ENCODE measurements around the gene NRXN3. TPM values are rescaled to one million over a fixed set of nuclear protein-coding genes. Genes with fewer than 3 reads are reported as not detected.

The NRXN3 gene
- total RNA-seq, 2 experiments from 2014 or later: not detected

DNA sequence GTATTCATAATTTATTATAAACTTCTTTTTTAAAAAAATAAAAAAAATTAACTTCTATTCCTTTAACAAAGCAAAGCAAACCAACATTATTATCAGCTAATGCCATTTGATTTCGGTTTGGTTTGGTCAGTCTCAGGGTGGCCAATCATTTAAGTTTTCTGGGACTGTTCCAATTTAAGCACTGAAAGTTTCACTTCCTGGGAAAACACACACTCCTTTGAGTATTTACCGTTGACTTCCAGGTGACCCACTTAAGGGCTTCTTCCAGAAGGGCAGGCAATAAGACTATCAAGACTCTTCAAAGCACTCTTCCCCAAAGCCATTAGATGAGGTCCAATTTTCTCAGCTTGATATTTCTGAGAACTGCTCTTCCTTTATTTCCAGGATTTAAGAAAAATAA, 1187.1 kb downstream of the NRXN3 start:
- Histone ChIP-seq H3K4me1 (ENCODE audit: insufficient read depth, low read length, poor library complexity, severe bottlenecking) (no peaks in the 10 kb centered on the region), H2AFZ (ENCODE audit: low read length) (no peak overlapping the region), H3K27ac (ENCODE audit: low read depth, low read length, poor library complexity, severe bottlenecking) (no peak overlapping the region), H3K79me2 (ENCODE audit: insufficient read depth, low read depth, low read length) (no peaks in the 10 kb centered on the region), H3K4me3 (ENCODE audit: low read depth, low read length, poor library complexity, severe bottlenecking) (no peak overlapping the region), H4K20me1 (ENCODE audit: insufficient read depth, low read length) (no peaks in the 10 kb centered on the region), H3K36me3 (ENCODE audit: insufficient read depth, low read length) (no peaks in the 10 kb centered on the region), H3K4me2 (ENCODE audit: low read length) (no peak overlapping the region), H3K9me3 (ENCODE audit: low read length) (no peaks in the 10 kb centered on the region), H3K9me2 (ENCODE audit: insufficient read depth, low read length) (no peaks in the 10 kb centered on the region)
- intact Hi-C loops (cut with micrococcal nuclease; ENCODE audit: unreplicated experiment): no loop called here
- ChIA-PET CTCF (ENCODE audit: unreplicated experiment) (no interaction called here), POLR2A (no interaction called here)
- TF ChIP-seq, protein P1, sequence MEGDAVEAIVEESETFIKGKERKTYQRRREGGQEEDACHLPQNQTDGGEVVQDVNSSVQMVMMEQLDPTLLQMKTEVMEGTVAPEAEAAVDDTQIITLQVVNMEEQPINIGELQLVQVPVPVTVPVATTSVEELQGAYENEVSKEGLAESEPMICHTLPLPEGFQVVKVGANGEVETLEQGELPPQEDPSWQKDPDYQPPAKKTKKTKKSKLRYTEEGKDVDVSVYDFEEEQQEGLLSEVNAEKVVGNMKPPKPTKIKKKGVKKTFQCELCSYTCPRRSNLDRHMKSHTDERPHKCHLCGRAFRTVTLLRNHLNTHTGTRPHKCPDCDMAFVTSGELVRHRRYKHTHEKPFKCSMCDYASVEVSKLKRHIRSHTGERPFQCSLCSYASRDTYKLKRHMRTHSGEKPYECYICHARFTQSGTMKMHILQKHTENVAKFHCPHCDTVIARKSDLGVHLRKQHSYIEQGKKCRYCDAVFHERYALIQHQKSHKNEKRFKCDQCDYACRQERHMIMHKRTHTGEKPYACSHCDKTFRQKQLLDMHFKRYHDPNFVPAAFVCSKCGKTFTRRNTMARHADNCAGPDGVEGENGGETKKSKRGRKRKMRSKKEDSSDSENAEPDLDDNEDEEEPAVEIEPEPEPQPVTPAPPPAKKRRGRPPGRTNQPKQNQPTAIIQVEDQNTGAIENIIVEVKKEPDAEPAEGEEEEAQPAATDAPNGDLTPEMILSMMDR (conservative IDR thresholded peaks at IDR 0.05; ENCODE audit: low read length): no peak
- TF ChIP-seq EZH2phosphoT487 (IDR thresholded peaks at IDR 0.05; ENCODE audit: borderline replicate concordance, low read depth, low read length): no peak
- DNase-seq (ENCODE audit: low spot score): no peak
- BruUV-seq (replicated peaks): no TSS peak

DNA sequence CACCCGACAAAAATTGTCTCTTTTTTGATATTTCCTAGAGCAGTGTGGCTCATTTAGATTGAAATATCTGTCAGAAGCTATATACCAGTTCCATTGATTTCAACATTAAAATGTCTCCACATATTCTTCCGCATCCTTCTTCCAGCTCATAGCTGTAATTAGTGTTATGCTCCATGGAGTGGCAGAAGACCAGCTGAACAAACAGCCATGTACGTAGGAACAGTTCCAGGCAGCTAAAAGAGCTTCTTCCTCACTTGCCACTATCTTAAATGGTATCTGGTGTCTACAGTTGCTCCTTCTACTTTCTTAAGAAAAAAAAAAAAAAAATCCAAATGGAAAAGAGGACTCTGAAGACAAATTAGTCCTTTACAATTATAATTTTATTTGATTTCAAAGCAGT, 1193.1 kb downstream of the NRXN3 start:
- Histone ChIP-seq H4K20me1 (ENCODE audit: insufficient read depth, low read length) (no peaks in the 10 kb centered on the region), H2AFZ (ENCODE audit: low read length) (no peak overlapping the region), H3K9me2 (ENCODE audit: insufficient read depth, low read length) (no peaks in the 10 kb centered on the region), H3K79me2 (ENCODE audit: insufficient read depth, low read depth, low read length) (no peaks in the 10 kb centered on the region), H3K4me2 (ENCODE audit: low read length) (no peak overlapping the region), H3K9me3 (ENCODE audit: low read length) (no peaks in the 10 kb centered on the region), H3K36me3 (ENCODE audit: insufficient read depth, low read length) (no peaks in the 10 kb centered on the region), H3K4me1 (ENCODE audit: insufficient read depth, low read length, poor library complexity, severe bottlenecking) (no peaks in the 10 kb centered on the region), H3K4me3 (ENCODE audit: low read depth, low read length, poor library complexity, severe bottlenecking) (no peak overlapping the region), H3K27ac (ENCODE audit: low read depth, low read length, poor library complexity, severe bottlenecking) (no peak overlapping the region)
- BruUV-seq (replicated peaks): no TSS peak
- TF ChIP-seq, protein P1 (conservative IDR thresholded peaks at IDR 0.05; ENCODE audit: low read length): no peak
- no peak for TF ChIP-seq EZH2phosphoT487 (IDR thresholded peaks at IDR 0.05; ENCODE audit: borderline replicate concordance, low read depth, low read length)
- ChIA-PET CTCF (ENCODE audit: unreplicated experiment) (no interaction called here), POLR2A (interaction anchor here (0.9 kb wide), 1 partner anchor 10 kb away, joined by 4 read pairs; no protein-coding TSS in a partner anchor)
- no peak for DNase-seq (ENCODE audit: low spot score)
- intact Hi-C loops (cut with micrococcal nuclease; ENCODE audit: unreplicated experiment): no loop called here

DNA sequence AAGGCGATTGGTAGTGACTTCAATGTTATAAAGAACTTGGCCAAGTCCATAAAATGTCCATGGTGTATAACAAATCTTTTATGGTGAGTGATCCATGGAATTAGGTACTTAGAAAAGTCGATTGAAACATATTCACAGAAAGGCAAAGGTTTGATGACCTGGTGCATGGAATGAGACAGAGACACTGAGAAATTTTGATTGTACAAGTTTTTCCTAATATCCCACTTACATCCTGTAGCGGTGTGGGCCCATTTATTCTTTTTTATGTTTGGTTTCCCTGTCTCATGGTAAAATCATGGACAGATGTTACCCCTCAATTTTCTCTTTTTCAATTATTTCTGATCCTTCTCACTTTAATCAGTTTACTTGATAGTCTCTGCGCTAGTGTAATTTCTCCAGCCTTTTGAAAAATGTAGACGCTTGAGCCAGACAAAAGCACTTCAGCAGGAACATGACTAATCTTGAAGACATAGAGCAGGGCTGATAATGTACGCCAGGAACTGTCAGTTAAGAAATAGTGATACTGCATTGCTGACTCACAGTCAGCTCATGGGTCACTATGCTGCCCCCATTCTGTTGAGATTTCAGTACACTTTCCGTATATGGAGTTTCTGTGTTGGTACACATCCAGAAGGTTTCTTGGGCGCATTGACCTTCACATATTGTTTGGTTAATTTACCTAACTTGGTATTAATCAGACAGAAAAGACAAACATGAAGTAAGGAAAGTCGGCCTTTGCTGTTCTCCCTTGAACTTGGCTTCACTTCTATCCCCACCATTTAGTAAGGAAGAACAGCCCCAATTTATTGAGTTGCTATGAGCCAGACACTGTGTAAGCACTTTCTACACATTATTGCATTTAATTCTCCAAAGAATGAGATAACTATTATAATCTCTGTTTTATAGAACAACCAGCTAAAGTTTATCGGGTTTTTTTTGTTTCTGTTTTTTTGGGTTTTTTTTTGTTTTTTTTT, 1199.5 kb downstream of the NRXN3 start:
- TF ChIP-seq, protein P1 (conservative IDR thresholded peaks at IDR 0.05; ENCODE audit: low read length): no peak
- TF ChIP-seq EZH2phosphoT487 (IDR thresholded peaks at IDR 0.05; ENCODE audit: borderline replicate concordance, low read depth, low read length): no peak
- H3K36me3 ChIP-seq (ENCODE audit: insufficient read depth, low read length): no peaks in the 10 kb centered on the region
- H3K4me3 ChIP-seq (ENCODE audit: low read depth, low read length, poor library complexity, severe bottlenecking): no peak overlapping the region
- no peak for DNase-seq (ENCODE audit: low spot score)
- H2AFZ ChIP-seq (ENCODE audit: low read length): no peak overlapping the region
- H3K4me1 ChIP-seq (ENCODE audit: insufficient read depth, low read length, poor library complexity, severe bottlenecking): no peaks in the 10 kb centered on the region
- POLR2A ChIA-PET: no interaction called here
- H4K20me1 ChIP-seq (ENCODE audit: insufficient read depth, low read length): no peaks in the 10 kb centered on the region
- no peak overlapping the region for H3K4me2 ChIP-seq (ENCODE audit: low read length)
- no peak overlapping the region for H3K27ac ChIP-seq (ENCODE audit: low read depth, low read length, poor library complexity, severe bottlenecking)
- no peaks in the 10 kb centered on the region for H3K9me2 ChIP-seq (ENCODE audit: insufficient read depth, low read length)
- H3K9me3 ChIP-seq (ENCODE audit: low read length): no peaks in the 10 kb centered on the region
- intact Hi-C loops (cut with micrococcal nuclease; ENCODE audit: unreplicated experiment): no loop called here
- CTCF ChIA-PET (ENCODE audit: unreplicated experiment): no interaction called here
- no peaks in the 10 kb centered on the region for H3K79me2 ChIP-seq (ENCODE audit: insufficient read depth, low read depth, low read length)
- no TSS peak for BruUV-seq (replicated peaks)
